Ovary (tissue), 9 donors: ENCODE measurements around the gene ERH. TPM values are rescaled to one million over a fixed set of nuclear protein-coding genes. Genes with fewer than 3 reads are reported as not detected.

Experiments used
- DNase-seq, 5 donors: peaks; one replicate each; pipeline ENCODE4 v3.0.0-alpha.2; 2019 to 2020
- H3K27ac ChIP-seq, 2 donors: fragments of 200-600 bp; one replicate each; pipeline versions ENCODE4 v1.5.1 to v1.8.0; 2019 to 2022
- H3K27me3 ChIP-seq: fragments of 200-600 bp; one replicate; pipeline ENCODE4 v1.8.0; 2022
- H3K36me3 ChIP-seq: fragments of 200-600 bp; sonication (generic); one replicate; pipeline ENCODE4 v1.5.1; 2019
- H3K4me1 ChIP-seq: one replicate; pipeline ENCODE4 v1.8.1; 2013; ENCODE audit warnings: mild to moderate bottlenecking, moderate library complexity; ENCODE audit not compliant: insufficient read depth
- H3K4me3 ChIP-seq: fragments of 200-600 bp; sonication (generic); one replicate; pipeline ENCODE4 v1.5.1; 2017
- H3K9me3 ChIP-seq, 2 donors: fragments of 200-600 bp in 1 of 2; sonication (generic) in 1 of 2; one replicate each; pipeline versions ENCODE4 v1.5.1 to v1.8.1; 2013 to 2019; ENCODE audit warnings: mild to moderate bottlenecking in 1 of 2, moderate library complexity in 1 of 2
- EP300 ChIP-seq: sonication (generic); formaldehyde crosslinking; IDR thresholded peaks from one replicate; pipeline ENCODE4 v1.6.1; 2017; ENCODE audit warnings: antibody characterized with exemption
- POLR2A ChIP-seq: fragments of 450-650 bp; IDR thresholded peaks from one replicate; pipeline ENCODE4 v1.6.1; 2017; ENCODE audit warnings: antibody characterized with exemption, mild to moderate bottlenecking, moderate library complexity
- WGBS, 3 donors: extraction: QIAGEN DNeasy Blood & Tissue Kit in 1 of 3; methylation state at CpG; one replicate each; pipeline versions ENCODE4 v1.1.5 to v1.1.7; 2013 to 2017; 5-methylcytosine and 5-hydroxymethylcytosine counted together
- intact Hi-C, 4 donors: fragments of 100-400 bp; cut with DNase I; formaldehyde crosslinking; loops; one replicate each; pipeline versions ENCODE4 v1.11.0 to v1.15.1; 2022 to 2023
- polyA plus RNA-seq, 2 donors: library from polyadenylated mRNA; stranded (reverse); fragments of 200-250 nt in 1 of 2; fragments of 350-450 nt in 1 of 2; fragmentation: Illumina TruSeq in 1 of 2; extraction: RNeasy Lipid Tissue Mini Kit (QIAGEN cat#74804) in 1 of 2; gene quantifications; one replicate each; pipeline ENCODE4 v1.2.3, GENCODE V29; 2013 to 2014
- total RNA-seq, 7 donors: library from RNA; depleted of rRNA in 2 of 7; stranded (reverse); fragments of >200 nt in 2 of 7; fragmentation: NEBNext Ultra II Directional in 3 of 7; extraction: Animal tissue kit (Norgen Biotek cat#: 25700) in 3 of 7; gene quantifications; one replicate each; pipeline versions ENCODE4 v1.1.0 to v1.2.4, GENCODE V29; 2016 to 2023
- TF ChIP-seq, protein P1 (sequence below), 3 donors: fragments of 450-650 bp in 2 of 3; fragments of 200-600 bp in 1 of 3; IDR thresholded peaks; one replicate each; pipeline versions ENCODE4 v1.5.1 to v1.8.0; 2016 to 2022; ENCODE audit warnings: antibody characterized with exemption in 3 of 3, mild to moderate bottlenecking in 1 of 3
- donor health status: DM: no; HTN: no; CAD: no; lungs with moderate emphysema.
- donor health status: DM: no; HTN: no; CAD: no.
- donor health status: Bipolar disorder and iron deficiency.
- donor health status: DM: yes; HTN: yes; CAD: no.
- donor health status: DM: no; HTN: no; CAD: no.
- donor health status: DM: yes; HTN: yes; CAD: no.

The ERH gene
- total and polyA plus RNA-seq, 9 donors, result 64.3 to 206 (median 158) TPM

DNA sequence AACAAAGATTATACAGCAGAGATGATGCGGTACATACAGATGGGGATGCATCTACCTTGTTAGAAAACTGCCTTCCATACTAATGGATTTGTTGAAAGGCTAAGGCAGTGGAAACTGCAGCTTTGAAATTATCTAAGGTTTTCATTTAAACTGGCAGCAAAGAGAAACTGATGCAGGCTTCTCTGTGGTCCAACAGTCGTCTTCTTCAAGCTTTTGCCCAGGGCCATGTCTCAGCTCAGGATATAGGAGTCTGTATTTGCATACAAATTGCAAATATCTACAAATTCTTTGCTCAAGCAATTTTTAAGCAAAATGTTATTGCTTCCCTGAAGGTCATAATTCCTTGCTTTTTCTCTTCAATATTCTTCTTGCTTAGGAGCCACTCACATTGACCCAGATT, 33.7 kb downstream of the ERH start:
- Histone ChIP-seq H3K4me3 (no peak overlapping the region), H3K36me3 (no peaks in the 10 kb centered on the region), H3K9me3 (no peaks in the 10 kb centered on the region), H3K4me1 (no peaks in the 10 kb centered on the region), H3K27me3 (no peaks in the 10 kb centered on the region), H3K27ac (no peak overlapping the region)
- TF ChIP-seq POLR2A (no peak), EP300 (no peak)
- TF ChIP-seq, protein P1, sequence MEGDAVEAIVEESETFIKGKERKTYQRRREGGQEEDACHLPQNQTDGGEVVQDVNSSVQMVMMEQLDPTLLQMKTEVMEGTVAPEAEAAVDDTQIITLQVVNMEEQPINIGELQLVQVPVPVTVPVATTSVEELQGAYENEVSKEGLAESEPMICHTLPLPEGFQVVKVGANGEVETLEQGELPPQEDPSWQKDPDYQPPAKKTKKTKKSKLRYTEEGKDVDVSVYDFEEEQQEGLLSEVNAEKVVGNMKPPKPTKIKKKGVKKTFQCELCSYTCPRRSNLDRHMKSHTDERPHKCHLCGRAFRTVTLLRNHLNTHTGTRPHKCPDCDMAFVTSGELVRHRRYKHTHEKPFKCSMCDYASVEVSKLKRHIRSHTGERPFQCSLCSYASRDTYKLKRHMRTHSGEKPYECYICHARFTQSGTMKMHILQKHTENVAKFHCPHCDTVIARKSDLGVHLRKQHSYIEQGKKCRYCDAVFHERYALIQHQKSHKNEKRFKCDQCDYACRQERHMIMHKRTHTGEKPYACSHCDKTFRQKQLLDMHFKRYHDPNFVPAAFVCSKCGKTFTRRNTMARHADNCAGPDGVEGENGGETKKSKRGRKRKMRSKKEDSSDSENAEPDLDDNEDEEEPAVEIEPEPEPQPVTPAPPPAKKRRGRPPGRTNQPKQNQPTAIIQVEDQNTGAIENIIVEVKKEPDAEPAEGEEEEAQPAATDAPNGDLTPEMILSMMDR (IDR thresholded peaks at IDR 0.05), result no peak
- 71 to 81% (median 76%) methylated on average over 2 of the region's 2 CpGs for WGBS, 3 donors
- intact Hi-C loops, result loop anchor here in 1 of 4 donors (10.0 kb wide), 1 partner anchor 120 kb away; no protein-coding TSS in a partner anchor
- DNase-seq, result no peak

DNA sequence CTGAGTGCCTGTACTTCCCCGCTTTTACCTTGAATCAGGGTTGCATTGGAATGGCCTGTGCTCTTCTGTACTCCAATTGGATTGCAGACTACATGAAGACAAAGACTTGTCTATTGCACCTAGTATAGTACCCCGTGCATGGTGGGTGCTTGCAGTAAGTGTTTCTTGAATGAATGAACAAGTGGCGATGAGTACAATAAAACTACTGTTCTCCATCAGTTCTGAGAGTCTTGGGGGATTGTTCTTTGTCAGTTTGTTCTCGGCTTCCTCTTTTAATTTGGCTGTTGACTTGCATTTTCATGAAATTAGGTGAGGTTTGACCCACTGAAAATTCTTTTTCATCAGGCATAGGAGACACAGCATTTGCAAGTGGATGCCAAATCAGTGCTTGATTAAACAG, 34.1 kb downstream of the ERH start:
- no peaks in the 10 kb centered on the region for H3K9me3 ChIP-seq
- no peak overlapping the region for H3K27ac ChIP-seq
- DNase-seq, result no peak
- H3K27me3 ChIP-seq, result no peaks in the 10 kb centered on the region
- TF ChIP-seq EP300 (no peak), POLR2A (no peak)
- TF ChIP-seq, protein P1 (IDR thresholded peaks at IDR 0.05), result no peak
- no peaks in the 10 kb centered on the region for H3K4me1 ChIP-seq
- H3K36me3 ChIP-seq, result no peaks in the 10 kb centered on the region
- 89 to 91% (median 90%) methylated on average over 4 of the region's 4 CpGs for WGBS, 3 donors
- intact Hi-C loops, result loop anchor here in 1 of 4 donors (10.0 kb wide), 1 partner anchor 119 kb away; no protein-coding TSS in a partner anchor
- no peak overlapping the region for H3K4me3 ChIP-seq

DNA sequence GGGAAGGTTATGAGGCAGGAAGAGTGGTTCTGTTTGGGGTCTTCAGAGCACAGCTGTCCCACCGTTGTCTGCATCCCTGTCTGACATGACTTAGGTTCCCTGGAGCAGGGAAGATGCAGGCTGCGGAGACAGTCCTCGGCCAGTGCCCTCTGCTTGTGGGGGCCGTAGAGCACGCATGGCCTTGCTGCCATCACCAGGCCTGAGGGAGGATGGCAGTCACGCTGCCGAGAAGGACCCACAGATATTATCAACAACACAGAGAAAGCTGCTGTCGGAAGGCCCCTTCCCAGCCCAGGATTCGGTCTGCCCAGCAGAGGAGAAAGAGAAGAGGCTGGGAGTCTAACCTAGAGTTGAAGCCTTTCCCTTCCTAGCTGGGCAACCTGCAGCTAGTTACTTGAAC, 35.0 kb downstream of the ERH start:
- H3K4me3 ChIP-seq, result no peak overlapping the region
- TF ChIP-seq POLR2A, result no peak
- TF ChIP-seq, protein P1 (IDR thresholded peaks at IDR 0.05), result peak in 2 of 3 donors; percentile 16 to 28
- no peaks in the 10 kb centered on the region for H3K27me3 ChIP-seq
- H3K4me1 ChIP-seq, result no peaks in the 10 kb centered on the region
- WGBS, 3 donors, result 16 to 25% (median 20%) methylated on average over 9 of the region's 9 CpGs
- intact Hi-C loops, result loop anchor here in 1 of 4 donors (10.0 kb wide), 1 partner anchor 118 kb away; no protein-coding TSS in a partner anchor
- peak in 2 of 5 donors; percentile 41 to 48 for DNase-seq
- H3K36me3 ChIP-seq, result no peaks in the 10 kb centered on the region
- H3K27ac ChIP-seq, result no peak overlapping the region
- H3K9me3 ChIP-seq, result no peaks in the 10 kb centered on the region

GRCh38 chr14:69360438-69361108, 37.5 kb downstream of the ERH start:
- Histone ChIP-seq H3K4me3 (no peak overlapping the region), H3K36me3 (no peaks in the 10 kb centered on the region), H3K9me3 (no peaks in the 10 kb centered on the region), H3K27ac (no peak overlapping the region), H3K4me1 (no peaks in the 10 kb centered on the region), H3K27me3 (no peaks in the 10 kb centered on the region)
- intact Hi-C loops, result loop anchor here in 1 of 4 donors (10.0 kb wide), 1 partner anchor 116 kb away; no protein-coding TSS in a partner anchor
- no peak for DNase-seq
- TF ChIP-seq POLR2A (no peak), EP300 (no peak)
- TF ChIP-seq, protein P1 (IDR thresholded peaks at IDR 0.05), result no peak
- WGBS, 3 donors, result 77 to 84% (median 82%) methylated on average over 7 of the region's 7 CpGs
